NCI-H1105 treated with DMSO at 0.1 percent for 48 hours (cell line): Measurements from ENCODE around the gene MIER2.
"Not testable (repeated sequence)": the region's sequence is repeated elsewhere in the genome, so short reads cannot be mapped to it uniquely, and the experiment has no call there.

Experiments used
- DNase-seq: peaks from one replicate; lab custom pipeline; 2025; lab: John Stamatoyannopoulos, UW

The MIER2 gene

DNA sequence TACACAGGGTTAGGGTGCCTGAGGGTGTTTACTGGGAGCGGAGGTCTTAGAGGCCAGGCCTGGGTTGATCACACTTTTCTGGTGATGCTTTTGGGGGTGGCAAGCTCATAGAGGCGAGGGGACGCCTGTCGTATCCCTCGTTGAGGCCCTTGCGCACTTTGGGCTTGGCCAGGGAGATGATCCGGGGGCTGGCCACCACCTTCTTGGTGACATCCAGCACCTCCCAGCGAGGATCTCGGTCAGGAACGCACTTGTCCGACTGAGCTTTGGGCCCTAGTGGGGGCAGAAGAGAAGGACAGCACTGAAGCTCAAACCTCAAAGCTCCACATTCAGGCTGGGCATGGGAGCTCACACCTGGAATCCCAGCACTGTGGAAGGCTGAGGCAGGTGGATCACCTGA is 17.6 kb upstream of the MIER2 start:
- no peak for DNase-seq

DNA sequence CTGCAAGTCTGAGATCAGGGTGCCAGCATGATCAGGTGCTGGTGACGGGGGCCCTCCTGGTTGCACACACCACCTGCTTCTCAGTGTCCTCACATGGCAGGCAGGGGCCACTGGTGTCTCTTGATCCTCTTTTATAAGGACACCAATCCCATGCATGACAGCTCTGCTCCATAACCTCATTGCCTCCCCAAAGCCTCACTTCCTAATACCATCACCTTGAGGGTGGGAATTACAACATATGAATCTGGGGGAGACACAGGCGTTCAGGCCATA is 15.0 kb upstream of the MIER2 start:
- no peak for DNase-seq

DNA sequence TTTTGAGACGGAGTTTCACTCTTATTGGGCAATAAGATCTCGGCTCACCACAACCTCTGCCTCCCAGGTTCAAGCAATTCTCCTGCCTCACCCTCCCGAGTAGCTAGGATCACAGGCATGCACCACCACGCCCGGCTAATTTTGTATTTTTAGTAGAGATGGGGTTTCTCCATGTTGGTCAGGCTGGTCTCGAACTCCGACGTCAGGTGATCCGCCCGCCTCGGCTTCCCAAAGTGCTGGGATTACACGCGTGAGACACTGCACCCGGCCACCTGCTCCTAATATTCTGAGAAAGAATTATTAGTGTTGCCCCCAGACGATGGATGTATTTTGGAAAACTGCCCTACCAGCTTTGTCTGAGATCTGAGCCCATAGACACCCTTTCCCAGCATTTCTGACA is 10.9 kb upstream of the MIER2 start:
- not testable (repeated sequence) for DNase-seq

DNA sequence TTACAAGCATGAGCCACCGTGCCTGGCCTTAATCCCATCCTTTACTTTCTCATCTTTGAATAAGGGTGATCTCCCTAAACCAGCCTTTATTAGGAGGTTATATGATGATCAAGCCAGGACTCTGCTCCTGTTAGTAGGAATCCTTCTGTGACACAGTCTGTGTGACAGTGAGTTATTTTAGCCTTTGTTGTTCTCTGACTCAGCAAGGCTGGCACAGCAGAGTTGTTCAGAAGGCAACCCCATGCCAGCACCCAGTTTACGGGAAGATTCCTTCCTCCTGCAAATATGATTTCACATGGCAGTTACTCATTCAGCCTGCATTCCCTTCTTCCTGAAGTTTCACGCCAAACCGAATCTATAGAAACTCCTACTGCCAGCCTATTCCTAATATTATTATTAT is 10.5 kb upstream of the MIER2 start:
- no peak for DNase-seq

DNA sequence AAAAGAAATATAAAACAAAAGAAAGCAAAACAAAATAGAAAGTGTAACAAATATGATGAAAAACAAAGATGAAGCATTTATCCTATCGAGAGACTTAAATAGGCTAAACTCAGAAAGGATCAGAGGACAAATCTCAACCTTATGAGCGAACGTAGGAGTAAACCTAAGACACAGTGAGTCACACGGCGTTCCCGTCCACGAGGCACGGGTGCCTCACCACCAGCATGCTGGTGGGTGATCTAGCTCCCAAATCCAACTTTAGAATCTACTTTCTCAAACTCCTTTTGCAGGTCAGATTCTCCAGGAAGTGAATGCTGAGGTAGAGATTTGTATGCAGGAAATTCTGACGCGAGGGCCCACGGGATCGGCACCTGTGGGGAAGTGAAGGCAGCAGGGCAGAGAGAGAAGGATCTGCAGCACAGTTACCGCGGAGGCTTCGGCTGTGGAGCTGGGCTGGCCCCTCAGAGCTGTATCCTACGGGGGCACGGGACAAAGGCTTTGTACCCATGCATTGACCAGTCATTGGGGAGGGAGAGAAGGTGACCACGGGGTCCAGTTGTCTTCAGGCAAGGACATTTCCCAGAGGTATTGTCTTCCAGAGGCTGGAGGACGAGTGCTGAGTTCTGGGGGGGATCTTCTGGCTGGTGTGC is 7.5 kb upstream of the MIER2 start:
- no peak for DNase-seq

GRCh38 chr19:347946-348861 is 3.6 kb upstream of the MIER2 start:
- no peak for DNase-seq

GRCh38 chr19:345320-345879 is 804 bp upstream of the MIER2 start:
- no peak for DNase-seq

DNA sequence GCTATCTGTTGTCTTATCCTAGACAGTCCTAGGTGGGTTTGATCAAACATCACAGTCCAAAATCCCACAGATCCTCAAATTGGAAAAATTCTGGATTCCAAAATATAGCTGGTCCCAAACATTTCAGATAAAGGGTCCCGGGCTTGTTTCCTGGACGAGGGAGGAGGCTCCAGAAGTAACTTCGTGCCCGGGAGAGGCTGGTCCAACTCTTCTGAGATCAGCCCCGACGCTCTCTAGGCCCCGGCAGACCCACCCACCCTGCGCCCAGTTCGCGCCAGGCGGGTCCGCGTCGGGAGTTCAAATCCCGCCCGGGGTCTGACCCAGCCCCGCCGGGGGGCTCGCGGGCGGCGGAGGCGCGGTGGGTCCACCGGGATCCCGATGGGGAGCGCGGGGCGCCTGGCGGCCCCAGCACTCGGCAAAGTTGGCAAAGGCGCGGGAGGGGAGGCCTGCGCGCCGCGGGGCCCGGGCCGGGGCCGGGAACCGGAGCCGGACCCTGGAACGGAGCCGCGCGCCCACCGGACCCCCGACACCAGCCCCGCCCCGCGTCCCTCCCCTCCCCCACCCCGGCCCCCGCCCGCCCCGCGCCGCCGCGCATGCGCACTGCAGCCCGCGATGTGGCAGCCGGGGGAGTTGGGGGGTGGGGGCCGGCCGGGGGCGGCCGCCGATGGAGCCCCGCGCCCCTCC is 513 bp downstream of the MIER2 start:
- DNase-seq: peak; percentile 59

GRCh38 chr19:343451-343931 is 1.1 kb downstream of the MIER2 start:
- no peak for DNase-seq

DNA sequence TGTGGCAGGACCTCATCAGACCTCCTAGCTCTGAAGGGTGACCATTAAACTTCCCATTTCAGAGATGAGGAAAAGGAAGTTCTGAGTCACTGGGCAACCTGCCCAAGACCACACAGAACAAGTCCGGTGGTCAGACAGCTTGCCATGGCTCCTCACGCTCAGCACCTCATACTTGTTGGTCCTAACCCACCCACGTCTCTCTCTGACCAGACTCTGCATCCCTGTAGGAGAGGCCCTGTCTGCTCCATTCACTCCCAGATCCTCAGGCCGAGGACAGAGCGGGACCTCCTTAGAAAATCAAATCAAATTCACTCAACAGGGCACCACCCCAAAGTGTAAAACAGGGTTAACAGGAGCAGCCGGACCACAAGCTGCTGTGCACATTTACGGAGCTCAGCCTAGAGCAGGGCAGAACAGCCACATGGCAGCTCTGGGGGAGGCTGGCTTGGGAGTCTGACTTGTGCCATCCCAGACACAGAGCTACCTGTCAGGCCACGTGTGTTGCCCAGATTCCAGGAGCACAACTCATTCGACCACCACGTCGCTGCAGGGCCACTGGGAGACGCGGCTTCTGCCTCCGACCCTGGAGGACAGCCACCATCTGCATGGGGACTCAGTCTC is 1.7 kb downstream of the MIER2 start:
- no peak for DNase-seq

DNA sequence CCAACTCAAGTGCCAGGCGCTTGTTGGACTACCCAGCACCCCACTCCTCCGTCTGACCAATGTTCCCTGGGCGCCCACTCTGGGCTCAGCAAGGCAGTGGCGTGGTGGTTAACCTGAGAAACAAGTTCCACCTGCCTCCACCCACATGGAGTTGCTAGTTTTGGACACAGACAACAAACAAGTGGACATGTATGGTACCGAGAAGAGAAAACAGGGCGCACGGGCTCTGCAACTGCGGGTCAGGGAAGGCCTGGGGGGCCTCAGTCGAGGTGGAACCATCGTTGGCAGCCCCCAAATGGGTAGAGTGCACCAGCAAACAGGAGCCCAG is 2.5 kb downstream of the MIER2 start:
- no peak for DNase-seq

GRCh38 chr19:341386-342127 is 3.0 kb downstream of the MIER2 start:
- DNase-seq: no peak

DNA sequence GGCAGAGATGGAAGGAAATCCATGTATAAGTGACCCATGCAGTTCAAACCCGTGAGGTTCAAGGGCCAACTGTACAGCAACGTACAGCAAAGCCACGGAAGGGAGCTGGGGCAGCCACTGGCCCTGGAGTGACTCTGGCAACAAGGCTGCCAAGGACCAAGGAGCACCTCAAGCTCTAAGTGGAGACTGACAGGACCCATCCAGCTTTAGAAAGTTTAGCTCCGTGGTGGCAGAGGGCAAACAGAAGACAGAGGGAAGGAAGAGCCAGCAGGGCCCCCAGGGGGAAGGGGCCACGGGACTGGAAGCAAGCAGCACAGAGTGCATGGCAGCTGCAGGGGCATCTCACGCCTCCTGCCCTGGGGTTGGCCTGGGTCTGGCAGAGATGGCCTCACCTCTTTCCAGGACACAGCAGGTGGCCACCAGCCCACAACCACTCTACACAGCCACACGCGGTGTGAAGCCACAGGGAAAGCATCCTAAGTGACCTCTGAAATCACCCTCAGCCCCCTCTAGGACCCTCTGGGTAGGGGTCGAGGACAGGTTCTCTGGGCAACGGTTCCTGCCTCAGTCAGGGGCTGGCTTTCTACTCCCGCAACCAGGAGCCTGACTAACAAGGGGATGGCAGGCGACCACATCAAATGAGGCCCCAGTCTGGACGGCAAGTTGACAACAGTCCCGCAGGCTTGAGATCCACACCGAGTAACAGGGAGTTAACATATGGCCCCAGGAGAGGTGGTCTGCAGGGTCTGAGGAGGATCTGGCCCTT is 3.8 kb downstream of the MIER2 start:
- no peak for DNase-seq

- DNase-seq: no peak
Observed at GRCh38 chr19:339262-339887, 5.2 kb downstream of the MIER2 start.

- no peak for DNase-seq
Observed at GRCh38 chr19:338421-338820, 6.2 kb downstream of the MIER2 start.

DNA sequence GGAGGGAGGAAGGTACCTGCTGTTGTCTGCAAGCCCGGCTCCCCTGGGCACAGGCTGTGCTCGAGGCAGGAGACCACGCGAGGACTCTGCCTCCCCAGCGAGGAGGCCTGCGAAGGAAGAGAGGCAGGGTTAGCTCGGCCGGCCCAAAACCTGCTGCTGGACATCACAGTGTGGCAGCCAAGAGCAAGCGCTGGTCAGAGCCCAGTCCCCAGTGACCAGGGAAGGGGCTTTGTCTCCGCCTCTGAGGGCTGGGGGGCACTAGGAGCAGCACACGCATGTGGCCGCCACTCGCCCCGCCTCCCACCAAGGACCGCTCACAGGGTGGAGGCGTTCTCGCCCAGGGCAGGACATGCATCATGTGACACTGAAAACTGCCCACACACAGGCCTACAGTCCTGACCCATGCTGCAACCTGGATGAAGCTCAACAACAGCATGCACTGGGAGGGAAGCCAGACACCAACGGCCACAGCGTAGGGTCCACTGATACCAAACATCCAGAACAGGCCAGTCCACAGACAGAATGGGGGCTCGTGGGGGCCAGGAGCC is 8.5 kb downstream of the MIER2 start:
- DNase-seq: no peak

GRCh38 chr19:335486-336066 is 9.0 kb downstream of the MIER2 start:
- DNase-seq: no peak

GRCh38 chr19:335072-335471 is 9.5 kb downstream of the MIER2 start:
- DNase-seq: no peak

GRCh38 chr19:334296-335071 is 10.1 kb downstream of the MIER2 start:
- no peak for DNase-seq
